Cardiac muscle cell (in vitro differentiated cells and primary cell): ENCODE results near the gene ZNF774. TPM values are rescaled to one million over a fixed set of nuclear protein-coding genes. Genes with fewer than 3 reads are reported as not detected.
"Not testable (repeated sequence)": the region's sequence is repeated elsewhere in the genome, so short reads cannot be mapped to it uniquely, and the experiment has no call there.

ENCODE experiments used
- DNase-seq, 2 donors: peaks; one replicate each; pipeline versions ENCODE4 v3.0.0 to v3.0.0-alpha.2; 2010 to 2017; ENCODE audit warnings: low read depth in 1 of 2, low spot score in 1 of 2
- H3K27ac ChIP-seq: fragments of 200-600 bp; sonication (generic); 2 replicates; pipeline ENCODE4 v1.5.1; 2016
- H3K27me3 ChIP-seq: fragments of 200-600 bp; sonication (generic); 2 replicates; pipeline ENCODE4 v1.6.0; 2016; ENCODE audit warnings: control low read depth
- H3K36me3 ChIP-seq: fragments of 200-600 bp; sonication (generic); 2 replicates; pipeline ENCODE4 v1.5.1; 2016; ENCODE audit warnings: control low read depth
- H3K4me1 ChIP-seq: fragments of 200-600 bp; sonication (generic); 2 replicates; pipeline ENCODE4 v1.8.1; 2017; ENCODE audit warnings: low read depth, mild to moderate bottlenecking, mixed run types
- H3K4me3 ChIP-seq: fragments of 200-600 bp; sonication (generic); 2 replicates; pipeline ENCODE4 v1.5.1; 2016; ENCODE audit warnings: mild to moderate bottlenecking
- H3K9me3 ChIP-seq: fragments of 200-600 bp; sonication (generic); 2 replicates; pipeline ENCODE4 v1.5.1; 2017; ENCODE audit warnings: low read depth, mild to moderate bottlenecking, control low read depth
- CTCF ChIP-seq: IDR thresholded peaks from 2 replicates; pipeline ENCODE4 v1.5.1; 2012; ENCODE audit warnings: low read depth, mild to moderate bottlenecking, low read length
- polyA plus RNA-seq: library from polyadenylated mRNA; unstranded; fragments of >200 nt; fragmentation: Nextera tagmentation; extraction: Ambion mirVana; gene quantifications from 2 replicates; pipeline ENCODE4 v1.2.1, GENCODE V29; 2016
- total RNA-seq: library from RNA; depleted of rRNA; stranded (reverse); fragments of >200 nt; gene quantifications from 2 replicates; pipeline ENCODE4 v1.2.3, GENCODE V29; 2016

ZNF774 gene
- total and polyA plus RNA-seq, 2 experiments from 2014 or later: 1.7 to 2.1 TPM

- Histone ChIP-seq H3K27me3 (peaks cover 65% of the 10 kb centered on the region), H3K9me3 (no peaks in the 10 kb centered on the region), H3K36me3 (no peaks in the 10 kb centered on the region), H3K4me3 (no peak overlapping the region), H3K4me1 (no peaks in the 10 kb centered on the region), H3K27ac (no peak overlapping the region)
- DNase-seq: no peak
- TF ChIP-seq CTCF: no peak
Observed at GRCh38 chr15:90337256-90337655, 14.8 kb upstream of the ZNF774 start.

GRCh38 chr15:90338532-90338931 is 13.6 kb upstream of the ZNF774 start:
- Histone ChIP-seq H3K4me3 (no peak overlapping the region), H3K4me1 (peaks cover 7% of the 10 kb centered on the region), H3K27me3 (peaks cover 55% of the 10 kb centered on the region), H3K27ac (no peak overlapping the region), H3K36me3 (no peaks in the 10 kb centered on the region), H3K9me3 (no peaks in the 10 kb centered on the region)
- no peak for TF ChIP-seq CTCF
- no peak for DNase-seq

- Histone ChIP-seq H3K4me1 (peaks cover 7% of the 10 kb centered on the region), H3K36me3 (no peaks in the 10 kb centered on the region), H3K9me3 (no peaks in the 10 kb centered on the region), H3K27me3 (peaks cover 57% of the 10 kb centered on the region), H3K27ac (no peak overlapping the region), H3K4me3 (no peak overlapping the region)
- DNase-seq: no peak
- TF ChIP-seq CTCF: no peak
Observed at GRCh38 chr15:90340345-90340744, 11.7 kb upstream of the ZNF774 start.

- Histone ChIP-seq H3K4me1 (peaks cover 7% of the 10 kb centered on the region), H3K27me3 (peaks cover 64% of the 10 kb centered on the region), H3K4me3 (no peak overlapping the region), H3K9me3 (no peaks in the 10 kb centered on the region), H3K36me3 (no peaks in the 10 kb centered on the region), H3K27ac (no peak overlapping the region)
- no peak for TF ChIP-seq CTCF
- peak in 1 of 2 donors; percentile 44 for DNase-seq
Observed at GRCh38 chr15:90343302-90343790, 8.7 kb upstream of the ZNF774 start.

- Histone ChIP-seq H3K27me3 (peaks cover 64% of the 10 kb centered on the region), H3K4me1 (peaks cover 7% of the 10 kb centered on the region), H3K27ac (no peak overlapping the region), H3K4me3 (no peak overlapping the region), H3K9me3 (no peaks in the 10 kb centered on the region), H3K36me3 (no peaks in the 10 kb centered on the region)
- DNase-seq: no peak
- no peak for TF ChIP-seq CTCF
Observed at GRCh38 chr15:90344662-90345061, 7.4 kb upstream of the ZNF774 start.

GRCh38 chr15:90345857-90346256 is 6.2 kb upstream of the ZNF774 start:
- no peak for TF ChIP-seq CTCF
- Histone ChIP-seq H3K4me1 (peaks cover 7% of the 10 kb centered on the region), H3K27me3 (peaks cover 60% of the 10 kb centered on the region), H3K4me3 (no peak overlapping the region), H3K36me3 (no peaks in the 10 kb centered on the region), H3K27ac (no peak overlapping the region), H3K9me3 (no peaks in the 10 kb centered on the region)
- DNase-seq: no peak

GRCh38 chr15:90347431-90348065 is 4.5 kb upstream of the ZNF774 start:
- peaks cover 55% of the 10 kb centered on the region for H3K27me3 ChIP-seq
- not testable (repeated sequence) for H3K9me3 ChIP-seq, H3K36me3 ChIP-seq, H3K4me3 ChIP-seq, H3K27ac ChIP-seq, DNase-seq, H3K4me1 ChIP-seq
